ENCODE data around the gene TSPAN18.

GRCh38 chr11:44973632-44974401 lies 247.1 kb downstream of the TSPAN18 start:
- TF ChIP-seq POLR2A (IDR thresholded peaks at IDR 0.05; ENCODE audit: control extremely low read depth in 1 of 2, low read depth in 2 of 2, low read length in 2 of 2) = no peak
- TF ChIP-seq CTCF (IDR thresholded peaks at IDR 0.05; ENCODE audit: control extremely low read depth in 1 of 3, insufficient read depth in 1 of 3, low read depth in 1 of 3, low read length in 3 of 3) = no peak
- no peak for TF ChIP-seq BACH1 (IDR thresholded peaks at IDR 0.05; ENCODE audit: low read length)
- TF ChIP-seq E2F6 (IDR thresholded peaks at IDR 0.05) = no peak
- TF ChIP-seq NRF1 (IDR thresholded peaks at IDR 0.05; ENCODE audit: low read depth, low read length) = no peak
- no peak for TF ChIP-seq SP1 (IDR thresholded peaks at IDR 0.05; ENCODE audit: low read depth, low read length)
